ENCODE data around the gene CERK. TPM values are rescaled to one million over a fixed set of nuclear protein-coding genes. Genes with fewer than 3 reads are reported as not detected.

CERK gene
- total and polyA plus RNA-seq, 9 of the 15 experiments (the other 6 are each of a cell fraction or from before 2014, with no cell fraction given) = 1.1 to 14.9 (median 8.7) TPM

DNA sequence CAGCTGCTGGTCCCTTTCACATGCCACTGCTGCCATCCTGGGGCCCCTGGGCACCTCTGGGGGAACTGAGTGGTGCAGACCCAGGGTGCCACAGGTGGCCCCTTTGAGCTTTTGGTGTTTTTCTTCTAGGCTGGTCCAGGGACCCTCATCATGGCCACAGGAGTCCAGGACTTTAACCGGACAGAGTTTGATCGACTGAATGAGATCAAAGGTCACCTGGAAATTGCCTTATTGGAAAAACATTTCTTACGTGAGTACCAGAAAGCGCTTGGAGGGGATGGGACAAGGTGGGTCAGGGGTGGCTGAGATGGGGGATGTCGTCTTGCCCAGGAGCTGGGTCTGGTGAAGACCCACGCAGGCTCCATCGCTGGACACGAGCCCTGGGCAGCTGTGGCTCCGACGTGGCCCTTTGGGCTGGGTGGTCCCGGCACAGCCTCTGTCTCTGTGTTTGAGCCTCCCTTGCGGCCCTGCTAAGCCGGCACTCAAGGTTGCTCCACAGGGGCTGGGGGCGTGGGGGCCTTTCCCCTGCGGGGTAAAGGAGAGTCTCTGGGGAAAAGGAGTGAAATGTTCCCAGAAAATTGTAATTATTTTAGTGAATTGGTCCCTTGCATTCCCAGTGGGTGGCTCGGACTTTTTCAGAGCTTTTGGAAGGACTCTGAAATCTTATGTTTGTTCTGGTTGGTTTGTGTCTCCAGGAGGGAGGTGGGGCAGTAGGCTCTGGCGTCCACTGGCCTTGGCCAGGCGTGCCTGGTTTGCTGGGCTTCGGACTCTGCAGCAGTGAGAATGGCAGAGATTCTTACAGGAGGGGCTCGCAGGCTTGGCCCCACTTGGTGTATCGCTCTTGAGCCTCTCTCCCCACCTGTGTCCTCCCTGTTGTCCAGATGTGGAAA lies 100.1 kb downstream of the CERK start (continued):
- TF ChIP-seq ZFP30 (CRISPR knock-in tag; IDR thresholded peaks at IDR 0.05; ENCODE audit: borderline replicate concordance) (no peak), POLR2G (IDR thresholded peaks at IDR 0.05; ENCODE audit: low read depth, low read length) (no peak), RHOXF2B (CRISPR knock-in tag; conservative IDR thresholded peaks at IDR 0.05) (no peak), NCOA6 (IDR thresholded peaks at IDR 0.05) (no peak), POLR2H (tag; IDR thresholded peaks at IDR 0.05; ENCODE audit: low read depth) (no peak), TRIM24 (IDR thresholded peaks at IDR 0.05) (no peak)
- TF ChIP-seq, protein P1, sequence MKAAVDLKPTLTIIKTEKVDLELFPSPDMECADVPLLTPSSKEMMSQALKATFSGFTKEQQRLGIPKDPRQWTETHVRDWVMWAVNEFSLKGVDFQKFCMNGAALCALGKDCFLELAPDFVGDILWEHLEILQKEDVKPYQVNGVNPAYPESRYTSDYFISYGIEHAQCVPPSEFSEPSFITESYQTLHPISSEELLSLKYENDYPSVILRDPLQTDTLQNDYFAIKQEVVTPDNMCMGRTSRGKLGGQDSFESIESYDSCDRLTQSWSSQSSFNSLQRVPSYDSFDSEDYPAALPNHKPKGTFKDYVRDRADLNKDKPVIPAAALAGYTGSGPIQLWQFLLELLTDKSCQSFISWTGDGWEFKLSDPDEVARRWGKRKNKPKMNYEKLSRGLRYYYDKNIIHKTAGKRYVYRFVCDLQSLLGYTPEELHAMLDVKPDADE (conservative IDR thresholded peaks at IDR 0.05; ENCODE audit: control insufficient read depth, low read depth, low read length) = no peak

DNA sequence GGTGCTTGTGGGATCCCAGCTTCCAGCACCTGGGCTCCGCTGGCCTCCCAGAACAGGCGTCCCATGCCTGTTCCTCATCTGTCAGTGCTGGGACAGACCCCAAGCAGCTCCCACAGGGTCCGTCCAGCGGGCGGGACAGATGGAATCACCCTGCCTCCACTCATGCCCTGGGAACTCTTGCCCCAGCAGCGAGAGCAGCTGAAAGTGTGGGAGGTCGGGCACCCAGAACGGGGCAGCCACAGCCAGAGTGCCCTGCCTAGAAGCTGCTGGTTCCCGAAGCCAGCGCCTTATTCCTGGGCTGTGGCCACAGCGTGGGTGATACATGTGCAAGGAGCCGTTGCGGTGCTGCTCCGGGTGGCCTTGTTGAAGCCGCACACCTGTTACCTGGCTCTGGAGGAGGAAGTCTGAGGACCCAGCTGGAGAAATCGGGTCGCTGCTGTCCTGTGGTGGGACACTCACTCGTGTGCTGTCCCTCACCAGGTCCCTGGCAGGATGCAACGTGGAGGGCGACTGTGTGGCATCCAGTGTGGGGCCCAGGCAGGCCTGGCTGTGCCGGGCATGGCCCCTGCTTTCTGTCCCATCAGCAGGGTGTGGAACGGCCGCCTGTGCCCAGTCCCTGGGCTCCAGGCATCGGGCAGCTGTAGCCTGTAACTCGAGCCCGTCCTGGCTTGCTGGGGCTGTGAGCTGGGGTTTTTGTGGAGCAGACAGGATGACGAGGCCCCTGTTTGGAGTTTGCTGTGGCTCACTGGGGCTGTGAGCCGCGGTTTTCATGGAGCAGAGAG lies 101.6 kb downstream of the CERK start:
- H3K9me1 ChIP-seq (ENCODE audit: control insufficient read depth, insufficient read depth, low read length) = no peaks in the 10 kb centered on the region
- H3K4me2 ChIP-seq (ENCODE audit: insufficient read depth, low read length) = no peak overlapping the region
- whole genome bisulfite sequencing (ENCODE audit: insufficient coverage, low coverage, missing lambda C conversion rate) = 79% methylated on average over 10 of the region's 29 CpGs
- no TSS peak for BruUV-seq (replicated peaks)
- intact Hi-C loops (cut with micrococcal nuclease) (no loop called here), in situ Hi-C loops (cut with MboI) (no loop called here)
- H3K9me3 ChIP-seq (replicated peaks; ENCODE audit: control insufficient read depth, insufficient read depth, low read depth, low read length) = no peaks in the 10 kb centered on the region
- CTCF ChIA-PET (ENCODE audit: low intra/inter-chr PET ratio) = no interaction called here
- H3K4me1 ChIP-seq (replicated peaks in 1 of 2; ENCODE audit: control insufficient read depth in 2 of 2, insufficient read depth in 2 of 2, low read length in 2 of 2) = peaks cover 9 to 44% of the 10 kb centered on the region in 2 experiments; a peak in 4 of 5 replicates
- H4K20me1 ChIP-seq (replicated peaks; ENCODE audit: control insufficient read depth, insufficient read depth, low read length) = no peaks in the 10 kb centered on the region
- no peak for DNase-seq (ENCODE audit: extremely low read depth in 1 of 4, low spot score in 3 of 4)
- FAIRE-seq = no peak
- POLR2A ChIA-PET = interaction anchor here (0.9 kb wide), 1 partner anchor 13 kb away, joined by 3 read pairs; no protein-coding TSS in a partner anchor
- ATAC-seq = no peak
- H3K4me3 ChIP-seq = no peak overlapping the region
- no peaks in the 10 kb centered on the region for H3K79me2 ChIP-seq (ENCODE audit: control insufficient read depth, insufficient read depth, low read length)
- no peaks in the 10 kb centered on the region for H3K27me3 ChIP-seq (ENCODE audit: control insufficient read depth in 2 of 2, insufficient read depth in 2 of 2, low read length in 2 of 2)
- H3K9ac ChIP-seq (ENCODE audit: insufficient read depth in 1 of 2, low read depth in 2 of 2, low read length in 2 of 2) = no peak overlapping the region
- no peak overlapping the region for H3K27ac ChIP-seq (ENCODE audit: extremely low read depth, low read depth, low read length)
- H3K36me3 ChIP-seq (ENCODE audit: control insufficient read depth, insufficient read depth, low read length) = peaks cover 10% of the 10 kb centered on the region; the same call in 2 of the 3 replicates
- H2AFZ ChIP-seq (ENCODE audit: low read depth, low read length) = no peak overlapping the region
- TF ChIP-seq, protein P2, sequence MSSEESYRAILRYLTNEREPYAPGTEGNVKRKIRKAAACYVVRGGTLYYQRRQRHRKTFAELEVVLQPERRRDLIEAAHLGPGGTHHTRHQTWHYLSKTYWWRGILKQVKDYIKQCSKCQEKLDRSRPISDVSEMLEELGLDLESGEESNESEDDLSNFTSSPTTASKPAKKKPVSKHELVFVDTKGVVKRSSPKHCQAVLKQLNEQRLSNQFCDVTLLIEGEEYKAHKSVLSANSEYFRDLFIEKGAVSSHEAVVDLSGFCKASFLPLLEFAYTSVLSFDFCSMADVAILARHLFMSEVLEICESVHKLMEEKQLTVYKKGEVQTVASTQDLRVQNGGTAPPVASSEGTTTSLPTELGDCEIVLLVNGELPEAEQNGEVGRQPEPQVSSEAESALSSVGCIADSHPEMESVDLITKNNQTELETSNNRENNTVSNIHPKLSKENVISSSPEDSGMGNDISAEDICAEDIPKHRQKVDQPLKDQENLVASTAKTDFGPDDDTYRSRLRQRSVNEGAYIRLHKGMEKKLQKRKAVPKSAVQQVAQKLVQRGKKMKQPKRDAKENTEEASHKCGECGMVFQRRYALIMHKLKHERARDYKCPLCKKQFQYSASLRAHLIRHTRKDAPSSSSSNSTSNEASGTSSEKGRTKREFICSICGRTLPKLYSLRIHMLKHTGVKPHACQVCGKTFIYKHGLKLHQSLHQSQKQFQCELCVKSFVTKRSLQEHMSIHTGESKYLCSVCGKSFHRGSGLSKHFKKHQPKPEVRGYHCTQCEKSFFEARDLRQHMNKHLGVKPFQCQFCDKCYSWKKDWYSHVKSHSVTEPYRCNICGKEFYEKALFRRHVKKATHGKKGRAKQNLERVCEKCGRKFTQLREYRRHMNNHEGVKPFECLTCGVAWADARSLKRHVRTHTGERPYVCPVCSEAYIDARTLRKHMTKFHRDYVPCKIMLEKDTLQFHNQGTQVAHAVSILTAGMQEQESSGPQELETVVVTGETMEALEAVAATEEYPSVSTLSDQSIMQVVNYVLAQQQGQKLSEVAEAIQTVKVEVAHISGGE (CRISPR knock-in tag; IDR thresholded peaks at IDR 0.05) = no peak
- TF ChIP-seq ZNF507 (tag; conservative IDR thresholded peaks at IDR 0.05) (no peak), RCOR1 (IDR thresholded peaks at IDR 0.05; ENCODE audit: borderline replicate concordance in 1 of 2, low read depth in 2 of 2, low read length in 2 of 2) (no peak), CEBPG (CRISPR knock-in tag; IDR thresholded peaks at IDR 0.05) (no peak), CEBPG (tag; conservative IDR thresholded peaks at IDR 0.05 in 1 of 2, IDR thresholded peaks at IDR 0.05 in 1 of 2) (no peak), MEF2D (tag; conservative IDR thresholded peaks at IDR 0.05; ENCODE audit: low read depth) (no peak), PRPF4 (IDR thresholded peaks at IDR 0.05; ENCODE audit: insufficient read depth, low read depth, low read length, poor library complexity, severe bottlenecking) (no peak)
